GM23248 (cell line): ENCODE results near the gene RPS16. TPM values are rescaled to one million over a fixed set of nuclear protein-coding genes. Genes with fewer than 3 reads are reported as not detected.
A peak's percentile ranks its signal among the peaks of the same experiment; 100 is the strongest.

Experiments
- DNase-seq: peaks from one replicate; pipeline ENCODE4 v3.0.0-alpha.2; 2015
- H2AFZ ChIP-seq: fragments of 200-600 bp; sonication (generic); 2 replicates; pipeline ENCODE4 v1.6.1; 2016; ENCODE audit warnings: antibody characterized with exemption
- H3F3A ChIP-seq: fragments of 200-600 bp; sonication (generic); 2 replicates; pipeline ENCODE4 v1.6.1; 2016; ENCODE audit warnings: mild to moderate bottlenecking, antibody characterized with exemption, mixed run types; ENCODE audit not compliant: insufficient read depth
- H3K27ac ChIP-seq: fragments of 200-600 bp; sonication (generic); 2 replicates; pipeline ENCODE4 v1.5.1; 2016; ENCODE audit warnings: mild to moderate bottlenecking
- H3K27me3 ChIP-seq: fragments of 200-600 bp; sonication (generic); replicated peaks from 2 replicates; pipeline ENCODE4 v1.6.1; 2016; ENCODE audit warnings: mild to moderate bottlenecking; ENCODE audit not compliant: insufficient read depth
- H3K36me3 ChIP-seq: fragments of 200-600 bp; sonication (generic); 2 replicates; pipeline ENCODE4 v1.6.1; 2016; ENCODE audit warnings: low read depth, mild to moderate bottlenecking
- H3K4me1 ChIP-seq: fragments of 200-600 bp; sonication (generic); 2 replicates; pipeline ENCODE4 v1.6.1; 2016; ENCODE audit warnings: mild to moderate bottlenecking; ENCODE audit not compliant: insufficient read depth
- H3K4me2 ChIP-seq: fragments of 200-600 bp; sonication (generic); one replicate; pipeline ENCODE4 v1.6.1; 2016; ENCODE audit warnings: mild to moderate bottlenecking; ENCODE audit not compliant: unreplicated experiment
- H3K4me3 ChIP-seq: fragments of 200-600 bp; sonication (generic); 2 replicates; pipeline ENCODE4 v1.5.1; 2016; ENCODE audit warnings: mild to moderate bottlenecking
- H3K79me2 ChIP-seq: fragments of 200-600 bp; sonication (generic); 2 replicates; pipeline ENCODE4 v1.6.1; 2016; ENCODE audit warnings: mild to moderate bottlenecking; ENCODE audit not compliant: insufficient read depth
- H3K9ac ChIP-seq: fragments of 200-600 bp; sonication (generic); 2 replicates; pipeline ENCODE4 v1.6.1; 2016; ENCODE audit warnings: mild to moderate bottlenecking
- H3K9me2 ChIP-seq: fragments of 200-600 bp; sonication (generic); 2 replicates; pipeline ENCODE4 v1.6.1; 2016; ENCODE audit warnings: mixed run types, mild to moderate bottlenecking, moderate library complexity; ENCODE audit not compliant: insufficient read depth
- H3K9me3 ChIP-seq: fragments of 200-600 bp; sonication (generic); one replicate; pipeline ENCODE4 v1.6.1; 2017; ENCODE audit warnings: low read depth
- H4K20me1 ChIP-seq: fragments of 200-600 bp; sonication (generic); 2 replicates; pipeline ENCODE4 v1.6.0; 2016; ENCODE audit not compliant: insufficient read depth
- EZH2 ChIP-seq: fragments of 200-600 bp; sonication (generic); IDR thresholded peaks from 2 replicates; pipeline ENCODE4 v1.6.1; 2018; ENCODE audit warnings: antibody characterized with exemption, mild to moderate bottlenecking; ENCODE audit not compliant: insufficient read depth, poor library complexity, severe bottlenecking
- EZH2phosphoT487 ChIP-seq: fragments of 200-600 bp; sonication (generic); IDR thresholded peaks from 2 replicates; pipeline ENCODE4 v1.6.1; 2018; ENCODE audit warnings: antibody characterized with exemption, moderate library complexity, mild to moderate bottlenecking, low read depth; ENCODE audit not compliant: insufficient read depth
- WGBS, 2 experiments: methylation state at CpG; one replicate each; pipeline ENCODE4 v1.1.6; 2015 to 2017; ENCODE audit warnings: low lambda C conversion rate in 2 of 2, low coverage in 1 of 2; ENCODE audit errors: missing lambda C conversion rate in 2 of 2; 5-methylcytosine and 5-hydroxymethylcytosine counted together
- in situ Hi-C: fragments of 300-500 bp; cut with MboI; formaldehyde crosslinking; loops from 2 replicates; pipeline ENCODE4 v1.15.0; 2020
- polyA plus RNA-seq: library from polyadenylated mRNA; unstranded; fragments of >200 nt; fragmentation: Nextera tagmentation; extraction: Ambion mirVana; gene quantifications from 2 replicates; pipeline ENCODE4 v1.2.1, GENCODE V29; 2016
- total RNA-seq: library from RNA; depleted of rRNA; stranded (reverse); fragments of >200 nt; shearing (Covaris generic); gene quantifications from 2 replicates; pipeline ENCODE4 v1.2.3, GENCODE V29; 2014

RPS16 gene
- total and polyA plus RNA-seq, 2 experiments from 2014 or later: 136 to 542 TPM

- H3K9me3 ChIP-seq: no peaks in the 10 kb centered on the region
- peaks cover 42% of the 10 kb centered on the region for H3F3A ChIP-seq
- 65 to 72% methylated on average over 9 of the region's 9 CpGs for WGBS, 2 experiments
- H3K4me3 ChIP-seq: no peak overlapping the region
- no peaks in the 10 kb centered on the region for H4K20me1 ChIP-seq
- H3K79me2 ChIP-seq: peaks cover 24% of the 10 kb centered on the region
- in situ Hi-C loops: no loop called here
- peaks cover 14% of the 10 kb centered on the region for H3K36me3 ChIP-seq
- peaks cover 15% of the 10 kb centered on the region for H3K4me1 ChIP-seq
- no peaks in the 10 kb centered on the region for H3K9me2 ChIP-seq
- H3K27me3 ChIP-seq: no peaks in the 10 kb centered on the region
- DNase-seq: peak; percentile 56
- H3K9ac ChIP-seq: no peak overlapping the region
- H3K4me2 ChIP-seq: no peak overlapping the region
- no peak overlapping the region for H2AFZ ChIP-seq
- TF ChIP-seq EZH2 (no peak), EZH2phosphoT487 (no peak)
- peak overlapping the region; percentile 22; the same call in 1 of the 2 replicates for H3K27ac ChIP-seq
Measured at GRCh38 chr19:39438270-39438934, 2.7 kb upstream of the RPS16 start.

GRCh38 chr19:39436350-39436716 is 584 bp upstream of the RPS16 start:
- Histone ChIP-seq H3K9ac (peak overlapping the region; percentile 91), H4K20me1 (no peaks in the 10 kb centered on the region), H3K4me1 (peaks cover 15% of the 10 kb centered on the region), H3K36me3 (peaks cover 26% of the 10 kb centered on the region), H3K27me3 (no peaks in the 10 kb centered on the region), H3K79me2 (peaks cover 30% of the 10 kb centered on the region), H2AFZ (peak overlapping the region; percentile 77), H3F3A (peaks cover 49% of the 10 kb centered on the region), H3K9me3 (no peaks in the 10 kb centered on the region), H3K4me3 (peak overlapping the region; percentile 77), H3K9me2 (no peaks in the 10 kb centered on the region), H3K4me2 (peak overlapping the region; percentile 85), H3K27ac (peak overlapping the region; percentile 76)
- TF ChIP-seq EZH2: no peak
- TF ChIP-seq EZH2phosphoT487: no peak
- WGBS, 2 experiments: 0 to 20% methylated on average over 2 of the region's 2 CpGs
- in situ Hi-C loops: no loop called here
- DNase-seq: peak; percentile 38

- in situ Hi-C loops: no loop called here
- peaks cover 52% of the 10 kb centered on the region for H3F3A ChIP-seq
- peak; percentile 57 for DNase-seq
- no peaks in the 10 kb centered on the region for H3K9me2 ChIP-seq
- peak overlapping the region; percentile 62 for H3K27ac ChIP-seq
- no peaks in the 10 kb centered on the region for H4K20me1 ChIP-seq
- H3K36me3 ChIP-seq: peaks cover 26% of the 10 kb centered on the region
- H3K4me2 ChIP-seq: peak overlapping the region; percentile 90
- peak overlapping the region; percentile 94 for H3K4me3 ChIP-seq
- WGBS, 2 experiments: 37 to 40% methylated on average over 10 of the region's 10 CpGs
- no peak for TF ChIP-seq EZH2
- TF ChIP-seq EZH2phosphoT487: no peak
- H3K4me1 ChIP-seq: peaks cover 15% of the 10 kb centered on the region
- peaks cover 30% of the 10 kb centered on the region for H3K79me2 ChIP-seq
- no peak overlapping the region for H2AFZ ChIP-seq
- peak overlapping the region; percentile 91 for H3K9ac ChIP-seq
- H3K9me3 ChIP-seq: no peaks in the 10 kb centered on the region
- no peaks in the 10 kb centered on the region for H3K27me3 ChIP-seq
Measured at GRCh38 chr19:39434123-39435076, 1.3 kb downstream of the RPS16 start.

GRCh38 chr19:39433480-39434079 is 2.2 kb downstream of the RPS16 start:
- H3K9ac ChIP-seq: peak overlapping the region; percentile 91
- peaks cover 60% of the 10 kb centered on the region for H3F3A ChIP-seq
- H3K9me3 ChIP-seq: no peaks in the 10 kb centered on the region
- H3K9me2 ChIP-seq: no peaks in the 10 kb centered on the region
- H3K4me2 ChIP-seq: no peak overlapping the region
- peaks cover 26% of the 10 kb centered on the region for H3K36me3 ChIP-seq
- no peak overlapping the region for H2AFZ ChIP-seq
- H3K4me3 ChIP-seq: no peak overlapping the region
- H3K4me1 ChIP-seq: peaks cover 23% of the 10 kb centered on the region
- peak overlapping the region; percentile 62; the same call in 1 of the 2 replicates for H3K27ac ChIP-seq
- no peak for TF ChIP-seq EZH2phosphoT487
- no peak for TF ChIP-seq EZH2
- WGBS, 2 experiments: 83 to 86% methylated on average over 8 of the region's 8 CpGs
- H4K20me1 ChIP-seq: no peaks in the 10 kb centered on the region
- H3K27me3 ChIP-seq: no peaks in the 10 kb centered on the region
- no peak for DNase-seq
- peaks cover 30% of the 10 kb centered on the region for H3K79me2 ChIP-seq
- in situ Hi-C loops: no loop called here
